Measurements from ENCODE around the gene LRRC56. TPM values are rescaled to one million over a fixed set of nuclear protein-coding genes. Genes with fewer than 3 reads are reported as not detected.
A peak's percentile ranks its signal among the peaks of the same experiment; 100 is the strongest.

Gene LRRC56
- total and polyA plus RNA-seq, 9 of the 15 experiments (the other 6 are each of a cell fraction or from before 2014, with no cell fraction given), result 0.03 to 4.5 (median 1.0) TPM; not detected in 1

- in situ Hi-C loops (cut with MboI), result no loop called here
- ATAC-seq, result no peak
- ChIA-PET CTCF (ENCODE audit: low intra/inter-chr PET ratio) (no interaction called here), POLR2A (interaction anchor here (0.7 to 1.2 kb wide), 2 partner anchors 9 to 73 kb away, joined by 3 read pairs; partner anchors contain the start of gene PHRF1)
- peaks cover 84% of the 10 kb centered on the region for H3K36me3 ChIP-seq (ENCODE audit: control insufficient read depth, insufficient read depth, low read length)
- TF ChIP-seq RBFOX2 (IDR thresholded peaks at IDR 0.05; ENCODE audit: low read depth, low read length), result peak; percentile 37; the same call in 1 of the 2 replicates
- peak; percentile 35; the same call in 1 of the 2 replicates for TF ChIP-seq POLR2G (IDR thresholded peaks at IDR 0.05; ENCODE audit: low read depth, low read length)
- no peak for TF ChIP-seq MCM3 (IDR thresholded peaks at IDR 0.05)
- H3K4me3 ChIP-seq, result no peak overlapping the region
- H3K27me3 ChIP-seq (ENCODE audit: control insufficient read depth in 2 of 2, insufficient read depth in 2 of 2, low read length in 2 of 2), result no peaks in the 10 kb centered on the region
- H4K20me1 ChIP-seq (replicated peaks; ENCODE audit: control insufficient read depth, insufficient read depth, low read length), result peaks cover 23% of the 10 kb centered on the region
- H3K27ac ChIP-seq (ENCODE audit: extremely low read depth, low read depth, low read length), result no peak overlapping the region
- BruUV-seq (replicated peaks), result no TSS peak
- FAIRE-seq, result no peak
- no peak overlapping the region for H3K4me2 ChIP-seq (ENCODE audit: insufficient read depth, low read length)
- no peak overlapping the region for H2AFZ ChIP-seq (ENCODE audit: low read depth, low read length)
- peaks cover 15 to 38% of the 10 kb centered on the region in 2 experiments for H3K4me1 ChIP-seq (replicated peaks in 1 of 2; ENCODE audit: control insufficient read depth in 2 of 2, insufficient read depth in 2 of 2, low read length in 2 of 2)
- WGBS (ENCODE audit: insufficient coverage, low coverage, missing lambda C conversion rate), result 98% methylated on average over 7 of the region's 10 CpGs
- peaks cover 70% of the 10 kb centered on the region for H3K79me2 ChIP-seq (ENCODE audit: control insufficient read depth, insufficient read depth, low read length)
- intact Hi-C loops (cut with micrococcal nuclease), result no loop called here
- peaks cover 19% of the 10 kb centered on the region for H3K9me1 ChIP-seq (ENCODE audit: control insufficient read depth, insufficient read depth, low read length)
- H3K9me3 ChIP-seq (replicated peaks; ENCODE audit: control insufficient read depth, insufficient read depth, low read depth, low read length), result no peaks in the 10 kb centered on the region
- no peak overlapping the region for H3K9ac ChIP-seq (ENCODE audit: insufficient read depth in 1 of 2, low read depth in 2 of 2, low read length in 2 of 2)
- no peak for DNase-seq (ENCODE audit: extremely low read depth in 1 of 4, low spot score in 3 of 4)
Observed at GRCh38 chr11:584287-584686, 47.0 kb downstream of the LRRC56 start.

- no peak overlapping the region for H3K4me2 ChIP-seq (ENCODE audit: insufficient read depth, low read length)
- peaks cover 8% of the 10 kb centered on the region for H3K9me1 ChIP-seq (ENCODE audit: control insufficient read depth, insufficient read depth, low read length)
- H3K9me3 ChIP-seq (replicated peaks; ENCODE audit: control insufficient read depth, insufficient read depth, low read depth, low read length), result no peaks in the 10 kb centered on the region
- no peak overlapping the region for H3K27ac ChIP-seq (ENCODE audit: extremely low read depth, low read depth, low read length)
- no peaks in the 10 kb centered on the region for H3K27me3 ChIP-seq (ENCODE audit: control insufficient read depth in 2 of 2, insufficient read depth in 2 of 2, low read length in 2 of 2)
- intact Hi-C loops (cut with micrococcal nuclease), result no loop called here
- no peak overlapping the region for H3K4me3 ChIP-seq
- no peak overlapping the region for H2AFZ ChIP-seq (ENCODE audit: low read depth, low read length)
- DNase-seq (ENCODE audit: extremely low read depth in 1 of 4, low spot score in 3 of 4) (no peak), ATAC-seq (no peak), FAIRE-seq (no peak)
- peak overlapping the region in 1 of 2 experiments; percentile 74; a peak in 2 of 4 replicates for H3K9ac ChIP-seq (ENCODE audit: insufficient read depth in 1 of 2, low read depth in 2 of 2, low read length in 2 of 2)
- 91% methylated on average over 26 of the region's 32 CpGs for WGBS (ENCODE audit: insufficient coverage, low coverage, missing lambda C conversion rate)
- H3K36me3 ChIP-seq (ENCODE audit: control insufficient read depth, insufficient read depth, low read length), result peaks cover 89% of the 10 kb centered on the region
- TF ChIP-seq PRMT5 (CRISPR knock-in tag; IDR thresholded peaks at IDR 0.05) (no peak), POLR2G (IDR thresholded peaks at IDR 0.05; ENCODE audit: low read depth, low read length) (peak; percentile 43; the same call in 1 of the 2 replicates)
- peaks cover 5% of the 10 kb centered on the region for H4K20me1 ChIP-seq (replicated peaks; ENCODE audit: control insufficient read depth, insufficient read depth, low read length)
- in situ Hi-C loops (cut with MboI), result no loop called here
- POLR2A ChIA-PET, result interaction anchor here (0.6 to 1.4 kb wide), 3 partner anchors 9 to 123 kb away, joined by 3 to 5 read pairs (median 3); no protein-coding TSS in a partner anchor
- CTCF ChIA-PET (ENCODE audit: low intra/inter-chr PET ratio), result no interaction called here
- H3K4me1 ChIP-seq (replicated peaks in 1 of 2; ENCODE audit: control insufficient read depth in 2 of 2, insufficient read depth in 2 of 2, low read length in 2 of 2), result peaks cover 3 to 26% of the 10 kb centered on the region in 2 experiments; a peak in 4 of 5 replicates
- BruUV-seq (replicated peaks), result no TSS peak
- peaks cover 52% of the 10 kb centered on the region for H3K79me2 ChIP-seq (ENCODE audit: control insufficient read depth, insufficient read depth, low read length)
Observed at GRCh38 chr11:586376-587316, 49.3 kb downstream of the LRRC56 start.
